C1 segment of cervical spinal cord (tissue), 14 donors: Measurements from ENCODE around the gene PIK3R1.

Source experiments
- DNase-seq, 14 donors: peaks; one replicate each; lab custom pipeline; 2025; lab: John Stamatoyannopoulos, UW

PIK3R1 gene

GRCh38 chr5:68251386-68251785, 35.8 kb downstream of the PIK3R1 start:
- DNase-seq = peak in 1 of 14 donors; percentile 45

- peak in 8 of 14 donors; percentile 31 to 57 (median 42) for DNase-seq
Observed at GRCh38 chr5:68251804-68252522, 36.4 kb downstream of the PIK3R1 start.

GRCh38 chr5:68252673-68253623, 37.4 kb downstream of the PIK3R1 start:
- peak in 9 of 14 donors; percentile 22 to 55 (median 41) for DNase-seq

GRCh38 chr5:68253624-68254585, 38.3 kb downstream of the PIK3R1 start:
- no peak for DNase-seq

GRCh38 chr5:68254810-68255209, 39.3 kb downstream of the PIK3R1 start:
- no peak for DNase-seq

- no peak for DNase-seq
Observed at GRCh38 chr5:68255305-68256120, 40.0 kb downstream of the PIK3R1 start.

- DNase-seq = no peak
Observed at GRCh38 chr5:68257210-68257609, 41.7 kb downstream of the PIK3R1 start.

- DNase-seq = peak in 1 of 14 donors; percentile 39
Observed at GRCh38 chr5:68258531-68258930, 43.0 kb downstream of the PIK3R1 start.

GRCh38 chr5:68259700-68260099, 44.1 kb downstream of the PIK3R1 start:
- no peak for DNase-seq

GRCh38 chr5:68260467-68260866, 44.9 kb downstream of the PIK3R1 start:
- no peak for DNase-seq

- peak in 1 of 14 donors; percentile 41 for DNase-seq
Observed at GRCh38 chr5:68261169-68261568, 45.6 kb downstream of the PIK3R1 start.

- no peak for DNase-seq
Observed at GRCh38 chr5:68261569-68262065, 46.1 kb downstream of the PIK3R1 start.

GRCh38 chr5:68264024-68264956, 48.7 kb downstream of the PIK3R1 start:
- DNase-seq = no peak

- no peak for DNase-seq
Observed at GRCh38 chr5:68265347-68265746, 49.8 kb downstream of the PIK3R1 start.

- DNase-seq = no peak
Observed at GRCh38 chr5:68265822-68266395, 50.4 kb downstream of the PIK3R1 start.

- DNase-seq = no peak
Observed at GRCh38 chr5:68266457-68266856, 50.9 kb downstream of the PIK3R1 start.

GRCh38 chr5:68267066-68267465, 51.5 kb downstream of the PIK3R1 start:
- DNase-seq = no peak

GRCh38 chr5:68268101-68268851, 52.7 kb downstream of the PIK3R1 start:
- no peak for DNase-seq
